GM18508 (cell line): Measurements from ENCODE around the gene ADAMTS2.
"Not testable (repeated sequence)": the region's sequence is repeated elsewhere in the genome, so short reads cannot be mapped to it uniquely, and the experiment has no call there.

Source experiments
- ATAC-seq: cut with Tn5 transposase; IDR thresholded peaks from one replicate; pipeline ENCODE4 v1.9.1; 2021; ENCODE audit warnings: moderate number of reproducible peaks; ENCODE audit not compliant: insufficient read depth, unreplicated experiment

Gene ADAMTS2

GRCh38 chr5:179287071-179287470 is 58.2 kb downstream of the ADAMTS2 start:
- ATAC-seq: no peak

- ATAC-seq: not testable (repeated sequence)
Observed at GRCh38 chr5:179285776-179286162, 59.5 kb downstream of the ADAMTS2 start.

GRCh38 chr5:179284751-179285631 is 60.3 kb downstream of the ADAMTS2 start:
- no peak for ATAC-seq

GRCh38 chr5:179283908-179284307 is 61.4 kb downstream of the ADAMTS2 start:
- not testable (repeated sequence) for ATAC-seq

- no peak for ATAC-seq
Observed at GRCh38 chr5:179281694-179282093, 63.6 kb downstream of the ADAMTS2 start.

GRCh38 chr5:179280095-179280490 is 65.2 kb downstream of the ADAMTS2 start:
- ATAC-seq: no peak

GRCh38 chr5:179279347-179280094 is 65.7 kb downstream of the ADAMTS2 start:
- no peak for ATAC-seq

GRCh38 chr5:179278546-179278945 is 66.7 kb downstream of the ADAMTS2 start:
- ATAC-seq: no peak

- ATAC-seq: no peak
Observed at GRCh38 chr5:179278119-179278518, 67.1 kb downstream of the ADAMTS2 start.

- ATAC-seq: no peak
Observed at GRCh38 chr5:179276838-179277395, 68.3 kb downstream of the ADAMTS2 start.

- ATAC-seq: no peak
Observed at GRCh38 chr5:179275941-179276837, 69.1 kb downstream of the ADAMTS2 start.

- no peak for ATAC-seq
Observed at GRCh38 chr5:179275381-179275878, 69.8 kb downstream of the ADAMTS2 start.

GRCh38 chr5:179274321-179275315 is 70.6 kb downstream of the ADAMTS2 start:
- ATAC-seq: no peak

GRCh38 chr5:179273441-179274145 is 71.7 kb downstream of the ADAMTS2 start:
- no peak for ATAC-seq

- ATAC-seq: no peak
Observed at GRCh38 chr5:179273073-179273435, 72.2 kb downstream of the ADAMTS2 start.

GRCh38 chr5:179272326-179273072 is 72.8 kb downstream of the ADAMTS2 start:
- no peak for ATAC-seq

- ATAC-seq: no peak
Observed at GRCh38 chr5:179271821-179272325, 73.4 kb downstream of the ADAMTS2 start.

GRCh38 chr5:179271428-179271734 is 73.9 kb downstream of the ADAMTS2 start:
- ATAC-seq: no peak
